GM10847 (cell line): ENCODE data around the gene NEB.

Source experiments
- POLR2A ChIP-seq: IDR thresholded peaks from 2 replicates; pipeline ENCODE4 v1.6.1; 2011; ENCODE audit not compliant: insufficient read length; ENCODE audit errors: extremely low read depth

Gene NEB

DNA sequence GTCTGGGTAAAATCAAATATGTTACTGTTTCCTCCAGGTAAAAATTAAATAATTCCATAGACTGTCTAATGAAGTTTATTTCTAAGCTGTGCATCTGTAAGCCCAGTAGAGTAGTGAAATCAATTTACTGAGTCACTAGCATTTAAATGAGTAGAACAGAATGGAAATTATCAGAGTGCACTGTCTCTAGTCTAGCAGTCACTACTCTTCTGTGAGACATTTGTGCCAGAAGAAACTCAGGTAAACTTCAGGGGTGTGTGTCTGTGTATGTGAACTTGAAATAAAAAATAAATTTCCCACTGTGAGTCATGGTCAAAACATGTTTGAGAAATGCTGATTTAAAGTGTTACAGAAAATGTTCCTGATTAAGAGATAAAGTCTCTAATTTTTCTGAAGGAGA, 178.2 kb downstream of the NEB start:
- TF ChIP-seq POLR2A, result no peak

DNA sequence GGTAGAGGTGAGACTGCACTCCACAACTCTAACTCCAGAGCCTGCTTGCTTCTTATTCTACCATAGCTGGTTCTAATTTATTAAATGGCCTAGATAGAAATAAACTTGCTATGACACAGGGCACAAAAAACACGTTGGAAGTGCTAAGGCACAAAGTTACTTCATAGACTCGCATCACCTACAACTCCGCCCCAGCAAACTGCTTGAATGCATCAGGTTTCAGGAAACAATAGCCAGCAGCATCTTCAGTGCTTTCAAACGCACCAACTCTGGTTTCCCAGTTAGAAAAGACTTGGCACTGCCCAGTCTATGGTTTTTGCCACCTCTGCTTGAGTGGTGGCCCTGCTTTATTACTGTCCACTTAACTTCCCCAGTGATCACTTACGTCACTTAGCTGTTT, 182.0 kb downstream of the NEB start:
- no peak for TF ChIP-seq POLR2A

DNA sequence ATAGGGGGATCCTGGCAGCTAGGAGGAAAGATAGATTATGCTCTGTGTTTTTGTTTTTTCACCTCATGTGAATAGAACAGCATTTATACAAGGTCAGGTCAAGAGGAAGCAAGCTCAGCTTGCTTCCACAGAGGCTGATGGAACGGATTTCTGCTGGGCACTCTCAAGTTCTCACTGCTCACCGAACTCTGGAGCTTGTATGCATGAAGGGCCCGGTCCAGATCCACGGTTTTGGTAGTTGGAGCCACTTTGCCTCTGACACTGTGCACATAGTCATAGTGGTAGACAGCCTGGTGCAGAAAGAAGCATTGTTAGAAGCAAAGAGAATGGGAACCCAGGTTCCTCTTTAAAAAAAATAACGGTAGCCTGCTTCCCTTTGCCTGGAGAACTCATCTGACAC, 182.7 kb downstream of the NEB start:
- no peak for TF ChIP-seq POLR2A

DNA sequence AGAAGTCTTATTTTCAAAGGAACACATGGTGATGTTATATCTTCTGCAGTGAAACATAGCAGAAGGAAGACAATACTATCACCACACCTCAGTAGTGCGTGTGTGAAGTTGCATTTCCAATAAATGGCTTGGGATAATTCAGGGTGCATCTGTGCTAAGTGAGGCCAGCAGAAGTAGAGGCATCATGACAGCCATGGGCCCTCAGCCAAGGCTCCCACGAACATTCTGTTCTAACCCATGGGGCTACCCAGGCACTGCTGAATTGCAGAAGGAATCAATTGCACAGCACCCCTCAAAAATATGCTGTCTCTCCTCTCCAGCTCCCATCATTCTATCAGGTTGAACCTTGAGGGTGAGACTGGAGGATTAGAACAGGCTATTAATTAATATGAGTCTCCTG, 185.1 kb downstream of the NEB start:
- TF ChIP-seq POLR2A, result no peak

DNA sequence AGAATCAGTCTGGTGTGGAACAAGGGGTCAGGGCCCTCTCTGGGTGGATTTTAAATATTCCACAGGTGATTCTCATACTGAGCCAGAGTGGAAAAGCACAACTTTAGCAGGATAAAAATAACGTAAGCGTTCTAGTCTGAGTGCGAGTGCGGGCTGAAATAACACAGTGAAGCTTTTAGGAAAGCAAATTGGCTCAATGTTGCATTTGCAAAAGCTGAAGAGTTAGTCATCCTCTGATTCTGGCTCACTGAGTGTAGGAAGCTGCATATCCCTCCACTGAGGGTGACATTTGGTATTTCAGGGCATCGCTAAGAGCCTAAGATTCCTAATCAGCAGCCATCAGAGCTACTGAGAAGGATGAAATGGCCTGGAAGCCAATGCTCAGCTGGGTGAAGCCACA, 189.8 kb downstream of the NEB start:
- no peak for TF ChIP-seq POLR2A

DNA sequence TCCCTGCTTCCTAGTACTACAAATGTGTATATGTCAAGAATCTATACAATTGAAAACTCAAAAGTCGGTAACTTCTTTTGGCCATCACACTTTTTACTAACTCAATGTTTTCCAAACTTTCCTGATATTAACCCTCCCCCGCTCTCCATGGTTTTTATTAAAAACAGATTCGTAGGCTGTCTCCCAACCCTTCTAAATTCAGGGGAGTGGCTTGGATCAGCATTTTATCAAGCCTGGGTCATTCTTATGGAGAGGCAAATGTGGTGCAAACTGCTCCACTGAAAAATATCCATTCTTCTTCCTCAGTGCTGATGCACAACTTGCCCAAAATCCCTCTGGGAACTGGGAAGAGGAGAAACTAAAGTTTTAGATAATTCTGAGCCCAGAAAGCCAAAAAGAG, 190.4 kb downstream of the NEB start:
- TF ChIP-seq POLR2A, result no peak

DNA sequence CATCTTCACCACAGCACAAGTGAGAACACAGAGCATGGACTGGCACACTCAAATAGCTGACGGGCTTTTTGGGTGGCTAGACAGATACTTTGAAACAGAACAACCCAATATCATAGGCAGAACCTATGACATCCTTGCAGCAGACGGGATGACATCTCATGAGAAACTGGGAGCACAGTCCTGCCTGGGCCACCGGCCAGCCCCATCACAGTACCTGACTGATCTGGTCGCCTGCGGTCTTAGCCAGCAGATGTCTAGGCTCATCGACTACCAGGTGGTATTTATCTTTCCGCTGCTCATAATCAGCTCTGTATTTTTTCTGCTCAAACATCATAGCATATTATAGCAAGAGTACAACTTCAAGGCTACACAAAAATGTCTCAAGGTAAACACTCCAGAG, 200.3 kb downstream of the NEB start:
- no peak for TF ChIP-seq POLR2A

DNA sequence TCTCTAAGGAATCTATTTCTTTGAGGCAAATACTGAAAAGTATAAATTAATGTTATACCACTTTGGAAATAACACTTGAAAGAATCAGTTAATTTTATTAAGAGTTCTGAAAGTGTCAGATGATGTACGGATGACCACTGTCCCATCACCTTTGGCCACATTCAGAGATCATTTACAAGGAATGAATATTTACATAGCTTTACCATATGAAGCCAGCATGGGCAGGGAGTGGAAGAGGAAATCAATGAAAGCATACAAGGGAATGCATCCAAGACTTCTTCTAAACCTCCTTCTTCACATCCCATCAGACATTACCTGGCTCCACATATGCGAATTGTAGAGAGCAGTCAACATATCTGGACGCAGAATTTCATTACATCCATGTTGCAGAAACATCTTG, 201.1 kb downstream of the NEB start:
- TF ChIP-seq POLR2A, result no peak

DNA sequence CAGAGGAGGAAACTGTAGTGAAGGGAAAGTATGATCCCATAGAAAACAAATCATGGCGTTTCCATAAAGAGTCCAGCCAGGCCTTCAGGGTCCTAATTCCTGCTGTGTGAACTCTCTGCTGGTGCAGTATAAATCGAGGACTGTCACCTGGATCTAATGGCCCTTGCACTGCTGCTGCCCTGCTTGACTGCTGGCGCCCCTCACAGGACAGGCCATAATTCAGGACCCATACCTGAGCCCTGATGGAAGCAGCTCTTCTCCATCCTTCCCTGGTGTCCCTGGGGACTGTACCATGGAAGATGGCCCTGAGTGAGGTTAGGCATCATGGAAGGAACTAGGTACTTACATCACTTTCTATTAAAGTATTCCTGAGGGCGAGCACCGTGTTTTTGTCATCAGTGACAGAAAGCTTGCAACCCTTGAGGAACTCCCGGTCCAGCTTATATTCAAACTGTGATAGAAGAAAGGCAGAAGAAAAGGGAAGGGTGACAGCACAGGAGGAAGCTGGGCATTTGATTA, 207.6 kb downstream of the NEB start:
- TF ChIP-seq POLR2A, result no peak

DNA sequence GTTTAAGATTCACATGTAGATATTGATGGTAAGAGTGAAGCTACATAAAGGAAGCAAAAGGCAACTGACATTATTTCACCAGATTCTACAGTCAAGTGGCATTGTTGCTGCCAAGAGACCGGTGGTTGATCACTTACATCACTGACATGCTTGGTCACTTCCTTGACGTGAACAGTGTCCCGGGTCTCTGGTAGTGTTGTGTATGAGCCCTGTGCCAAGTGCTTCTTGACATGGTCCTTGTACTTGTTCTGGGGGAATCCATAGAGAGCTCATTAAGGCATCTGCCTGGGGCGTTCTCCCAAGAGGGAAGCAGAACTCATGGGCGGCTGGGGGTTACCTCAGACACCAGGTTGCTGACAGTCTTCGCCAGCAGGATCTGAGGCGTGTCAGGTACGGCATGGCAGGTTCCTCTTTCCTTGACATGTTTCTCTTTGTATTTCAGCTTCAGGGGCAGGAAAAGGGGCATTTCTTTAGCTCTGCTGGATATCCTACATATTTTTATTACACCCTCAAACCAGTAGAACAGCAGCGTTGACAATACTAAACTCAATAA, 208.4 kb downstream of the NEB start:
- TF ChIP-seq POLR2A, result no peak

DNA sequence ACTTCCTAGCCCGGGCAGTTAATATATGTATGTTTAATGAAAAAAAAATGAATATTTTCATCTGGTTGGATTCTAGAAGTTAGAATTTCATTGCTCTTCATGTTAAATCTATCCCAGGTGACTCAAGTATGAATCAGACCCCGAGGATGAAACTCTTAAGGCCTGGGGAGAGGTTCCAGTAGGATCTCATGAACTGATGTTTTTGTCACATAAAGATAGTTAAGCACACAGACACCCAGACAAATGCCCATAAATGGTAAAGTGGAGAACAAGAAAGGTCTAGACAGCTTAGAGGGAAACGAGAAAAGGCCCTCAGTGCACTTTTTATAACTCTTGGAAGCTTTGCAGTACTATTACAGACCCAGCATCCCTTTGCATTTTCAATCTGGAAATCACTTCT, 210.4 kb downstream of the NEB start:
- no peak for TF ChIP-seq POLR2A

DNA sequence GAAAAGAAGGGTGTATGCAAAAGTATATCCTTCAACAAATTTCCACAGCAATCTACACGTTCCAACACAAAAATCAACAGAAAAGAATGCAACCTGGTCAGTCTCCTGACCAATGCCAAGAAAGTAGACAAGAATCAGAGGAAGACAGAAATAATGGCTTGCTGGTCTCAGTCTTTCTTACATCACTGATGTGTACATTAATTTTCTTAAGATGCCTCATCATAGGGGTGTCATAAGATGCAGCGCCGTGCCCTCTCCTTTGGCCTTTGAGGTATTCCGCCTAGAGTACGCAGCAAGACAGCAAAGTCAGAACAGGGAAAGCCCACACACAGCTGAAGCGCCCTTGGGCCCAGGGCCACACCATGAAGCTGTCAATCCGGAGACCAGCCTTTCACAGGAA, 211.7 kb downstream of the NEB start:
- TF ChIP-seq POLR2A, result no peak

DNA sequence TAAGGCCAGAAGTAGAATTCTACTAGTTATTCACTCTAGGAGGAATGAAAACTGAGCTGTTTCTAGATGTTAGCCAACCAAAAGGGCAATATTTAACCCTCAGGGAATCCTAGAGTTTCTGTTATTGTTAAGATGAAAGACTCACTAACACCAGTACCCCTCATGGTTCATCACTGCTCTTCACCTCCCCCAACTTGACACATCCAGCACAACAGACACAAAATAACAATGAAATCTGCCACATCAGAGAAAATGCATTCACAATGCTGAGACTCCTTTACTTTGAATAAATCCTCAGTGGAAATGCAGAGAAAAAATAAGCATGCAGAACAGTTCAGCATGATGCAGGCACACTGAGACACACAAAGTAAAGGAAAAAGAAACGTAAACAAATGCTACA, 213.3 kb downstream of the NEB start:
- TF ChIP-seq POLR2A, result no peak

DNA sequence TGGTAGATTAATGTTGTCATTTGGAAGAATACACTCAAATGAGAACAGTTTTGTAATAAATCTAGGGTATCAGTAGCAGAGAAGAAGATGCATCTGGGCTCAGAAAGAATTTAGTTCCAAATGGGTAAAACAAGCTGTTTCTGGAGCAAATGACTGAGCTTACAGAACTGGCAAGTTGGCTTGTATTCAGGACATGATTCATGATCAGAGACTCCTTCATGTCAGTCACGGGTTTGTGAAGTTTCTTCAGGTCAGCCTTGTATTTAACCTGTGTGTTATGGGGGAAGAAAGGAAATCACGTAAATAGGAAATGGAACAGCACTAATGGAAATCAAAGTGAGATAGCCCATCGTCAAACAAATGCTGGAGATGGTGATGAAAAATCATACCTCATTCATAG, 215.5 kb downstream of the NEB start:
- no peak for TF ChIP-seq POLR2A

DNA sequence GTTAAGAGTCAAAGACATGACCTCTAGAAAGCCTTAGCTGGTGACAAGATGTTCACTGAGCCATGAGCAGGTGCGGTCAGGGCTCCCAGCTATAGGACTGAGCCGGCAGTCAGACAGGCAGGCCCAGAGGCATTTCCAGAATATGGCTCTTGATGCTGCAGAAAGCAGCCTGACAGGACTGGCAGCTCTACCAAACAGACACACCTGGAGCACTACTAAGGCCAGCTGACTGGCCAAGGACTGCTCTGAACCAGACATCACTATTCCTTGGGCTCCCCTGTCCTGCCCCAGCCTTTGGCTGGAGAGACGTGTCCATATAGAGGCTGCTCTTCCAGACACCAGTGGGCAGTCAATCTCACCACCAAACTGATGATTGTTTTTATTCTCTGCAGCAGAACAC, 225.8 kb downstream of the NEB start:
- no peak for TF ChIP-seq POLR2A

DNA sequence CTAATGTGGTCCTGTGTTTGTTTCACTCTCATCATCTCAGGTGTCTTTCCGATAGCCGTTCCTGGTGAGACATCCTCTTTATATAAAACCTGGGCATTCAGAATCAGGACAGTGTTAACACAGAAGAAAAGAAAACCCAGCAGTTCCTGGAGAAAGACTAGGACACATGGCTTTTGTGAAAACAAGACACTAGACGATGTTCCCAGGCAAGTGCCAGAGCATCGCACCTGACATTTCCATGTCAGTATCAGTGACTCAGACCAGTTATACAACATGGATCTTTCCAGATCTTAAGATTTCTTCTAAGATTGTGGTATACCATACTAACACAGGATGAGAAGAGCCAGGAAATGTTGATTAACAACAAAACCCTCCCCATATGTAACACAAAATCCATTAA, 228.1 kb downstream of the NEB start:
- TF ChIP-seq POLR2A, result no peak

DNA sequence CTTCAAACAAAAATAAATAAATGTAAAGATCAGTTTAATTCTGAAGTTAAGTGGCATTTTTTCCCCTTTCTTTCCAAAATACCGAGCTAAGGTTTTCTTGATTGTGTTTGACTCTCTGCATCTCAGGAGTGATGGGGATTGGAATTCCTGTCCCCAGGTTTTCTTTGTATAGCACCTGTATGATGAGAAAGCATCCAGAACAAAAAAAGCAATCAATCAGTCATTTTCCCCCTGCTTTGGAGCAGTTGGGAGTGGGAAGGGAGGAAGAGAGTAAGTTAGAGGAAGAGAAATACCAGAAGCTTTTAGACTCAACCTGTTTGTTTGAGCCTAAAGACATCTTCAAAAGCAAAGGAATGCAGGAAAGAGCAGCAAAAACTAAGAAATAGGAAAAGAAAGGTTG, 236.1 kb downstream of the NEB start:
- no peak for TF ChIP-seq POLR2A

DNA sequence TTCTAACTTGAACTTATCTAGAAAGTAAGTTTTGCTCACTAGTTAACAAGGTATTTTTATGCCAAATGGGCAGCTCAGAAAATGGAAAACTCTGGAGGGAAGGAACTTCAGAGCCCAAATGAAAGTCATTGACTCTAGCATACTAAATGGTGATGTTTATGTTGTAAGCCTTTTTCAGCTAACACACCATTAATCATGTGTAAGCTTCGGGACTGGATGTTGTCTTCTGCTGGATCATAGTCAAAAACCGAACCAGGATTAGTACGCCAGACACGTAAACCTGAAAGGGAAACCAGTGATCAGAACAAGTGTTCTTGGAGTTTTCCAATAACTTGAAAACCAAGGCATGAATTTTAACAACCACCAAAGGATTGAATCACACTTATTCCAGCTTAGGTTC, 242.8 kb downstream of the NEB start:
- TF ChIP-seq POLR2A, result no peak
